ENCODE results near the gene NRN1L. TPM values are rescaled to one million over a fixed set of nuclear protein-coding genes. Genes with fewer than 3 reads are reported as not detected.

The NRN1L gene
- total RNA-seq, 5 donors from 2014 or later (not counting 1 experiment from before 2014, with no cell fraction given) = 0.72 to 5.3 (median 3.1) TPM

DNA sequence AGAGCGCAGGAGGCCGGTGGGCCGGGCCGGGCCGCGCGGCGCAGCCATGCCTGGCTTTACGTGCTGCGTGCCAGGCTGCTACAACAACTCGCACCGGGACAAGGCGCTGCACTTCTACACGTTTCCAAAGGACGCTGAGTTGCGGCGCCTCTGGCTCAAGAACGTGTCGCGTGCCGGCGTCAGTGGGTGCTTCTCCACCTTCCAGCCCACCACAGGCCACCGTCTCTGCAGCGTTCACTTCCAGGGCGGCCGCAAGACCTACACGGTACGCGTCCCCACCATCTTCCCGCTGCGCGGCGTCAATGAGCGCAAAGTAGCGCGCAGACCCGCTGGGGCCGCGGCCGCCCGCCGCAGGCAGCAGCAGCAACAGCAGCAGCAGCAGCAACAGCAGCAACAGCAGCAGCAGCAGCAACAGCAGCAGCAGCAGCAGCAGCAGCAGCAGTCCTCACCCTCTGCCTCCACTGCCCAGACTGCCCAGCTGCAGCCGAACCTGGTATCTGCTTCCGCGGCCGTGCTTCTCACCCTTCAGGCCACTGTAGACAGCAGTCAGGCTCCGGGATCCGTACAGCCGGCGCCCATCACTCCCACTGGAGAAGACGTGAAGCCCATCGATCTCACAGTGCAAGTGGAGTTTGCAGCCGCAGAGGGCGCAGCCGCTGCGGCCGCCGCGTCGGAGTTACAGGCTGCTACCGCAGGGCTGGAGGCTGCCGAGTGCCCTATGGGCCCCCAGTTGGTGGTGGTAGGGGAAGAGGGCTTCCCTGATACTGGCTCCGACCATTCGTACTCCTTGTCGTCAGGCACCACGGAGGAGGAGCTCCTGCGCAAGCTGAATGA is 42.0 kb upstream of the NRN1L start:
- DNase-seq (peak; percentile 50 to 83 (median 65)), ATAC-seq (replicated peaks in 1 of 4) (peak; percentile 35 to 46 (median 42))
- Histone ChIP-seq H3K36me3 (ENCODE audit: control insufficient read depth in 2 of 2, extremely low read depth in 1 of 2, insufficient read depth in 1 of 2, low read length in 1 of 2) (no peaks in the 10 kb centered on the region), H3K9me3 (no peaks in the 10 kb centered on the region), H3K4me3 (ENCODE audit: control insufficient read depth in 1 of 2, extremely low read depth in 1 of 2, low read length in 1 of 2) (peak overlapping the region; percentile 78 to 97), H3K27ac (ENCODE audit: low read length) (peak overlapping the region; percentile 48), H3K27me3 (replicated peaks in 1 of 2; ENCODE audit: control insufficient read depth in 2 of 2, extremely low read depth in 1 of 2, insufficient read depth in 2 of 2, low read length in 1 of 2) (no peaks in the 10 kb centered on the region), H3K4me1 (ENCODE audit: control insufficient read depth in 1 of 2, extremely low read depth in 1 of 2, insufficient read depth in 2 of 2, low read length in 2 of 2) (peaks cover 33 to 52% of the 10 kb centered on the region in 2 experiments)
- H3K4me1 Mint-ChIP-seq = peaks cover 35 to 40% (median 40%) of the 10 kb centered on the region in 3 donors
- no peaks in the 10 kb centered on the region for H3K9me3 Mint-ChIP-seq
- H3K36me3 Mint-ChIP-seq = no peaks in the 10 kb centered on the region
- POLR2A ChIA-PET = interaction anchor here in 1 of 2 donors (0.7 kb wide), 1 partner anchor 35 kb away, joined by 5 read pairs; no protein-coding TSS in a partner anchor
- H3K4me3 Mint-ChIP-seq = peak overlapping the region; percentile 94 to 97 (median 96)
- CTCF ChIA-PET = interaction anchor here (0.6 to 1.1 kb wide), 4 partner anchors 23 to 198 kb away, joined by 3 to 4 read pairs (median 3); partner anchors contain the start of gene TSNAXIP1 (in 1 of the 2)
- WGBS (ENCODE audit: insufficient coverage) = under 1% methylated on average over 62 of the region's 67 CpGs
- peak overlapping the region; percentile 96 to 97 for H3K27ac Mint-ChIP-seq
- no peaks in the 10 kb centered on the region for H3K27me3 Mint-ChIP-seq

GRCh38 chr16:67843343-67843765 is 41.3 kb upstream of the NRN1L start:
- Mint-ChIP-seq H3K4me3 (peak overlapping the region; percentile 94 to 97 (median 96)), H3K4me1 (peaks cover 38 to 47% (median 46%) of the 10 kb centered on the region in 3 donors), H3K27ac (peak overlapping the region; percentile 96 to 97), H3K9me3 (no peaks in the 10 kb centered on the region), H3K36me3 (no peaks in the 10 kb centered on the region), H3K27me3 (no peaks in the 10 kb centered on the region)
- 0% methylated on average over 10 of the region's 11 CpGs for WGBS (ENCODE audit: insufficient coverage)
- Histone ChIP-seq H3K27ac (ENCODE audit: low read length) (peak overlapping the region; percentile 48), H3K9me3 (no peaks in the 10 kb centered on the region), H3K4me3 (ENCODE audit: control insufficient read depth in 1 of 2, extremely low read depth in 1 of 2, low read length in 1 of 2) (peak overlapping the region; percentile 78 to 97), H3K36me3 (ENCODE audit: control insufficient read depth in 2 of 2, extremely low read depth in 1 of 2, insufficient read depth in 1 of 2, low read length in 1 of 2) (no peaks in the 10 kb centered on the region), H3K27me3 (replicated peaks in 1 of 2; ENCODE audit: control insufficient read depth in 2 of 2, extremely low read depth in 1 of 2, insufficient read depth in 2 of 2, low read length in 1 of 2) (no peaks in the 10 kb centered on the region), H3K4me1 (ENCODE audit: control insufficient read depth in 1 of 2, extremely low read depth in 1 of 2, insufficient read depth in 2 of 2, low read length in 2 of 2) (peaks cover 38 to 58% of the 10 kb centered on the region in 2 experiments)
- DNase-seq (peak in 4 of 35 experiments; percentile 52 to 69 (median 56)), ATAC-seq (replicated peaks in 1 of 4) (peak in 2 of 4 experiments; percentile 1 to 4)
- ChIA-PET POLR2A (interaction anchor here in 1 of 2 donors (0.7 kb wide), 1 partner anchor 35 kb away, joined by 5 read pairs; no protein-coding TSS in a partner anchor), CTCF (interaction anchor here (0.6 to 1.1 kb wide), 3 partner anchors 24 to 36 kb away, joined by 3 to 4 read pairs (median 3); partner anchors contain the start of gene TSNAXIP1 (in 1 of the 2))

DNA sequence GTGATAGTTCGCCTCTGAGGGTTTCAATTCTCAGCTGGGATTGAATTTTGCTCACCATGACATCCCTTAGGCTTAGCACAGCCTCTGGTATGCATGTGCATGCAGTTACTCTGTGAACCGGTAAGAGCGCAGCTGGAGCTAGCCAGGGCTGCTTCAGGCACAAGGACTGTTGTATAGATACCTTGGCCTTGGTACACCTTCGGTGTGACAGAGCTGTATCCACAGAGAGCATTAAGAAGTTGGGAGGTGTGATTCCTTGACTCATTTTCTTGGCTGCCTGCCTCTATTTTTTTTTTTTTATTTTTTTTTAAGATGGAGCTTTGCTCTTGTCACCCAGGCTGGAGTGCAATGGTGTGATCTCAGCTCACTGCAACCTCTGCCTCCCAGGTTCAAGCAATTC is 40.2 kb upstream of the NRN1L start:
- H3K27me3 ChIP-seq (replicated peaks in 1 of 2; ENCODE audit: control insufficient read depth in 2 of 2, extremely low read depth in 1 of 2, insufficient read depth in 2 of 2, low read length in 1 of 2) = no peaks in the 10 kb centered on the region
- peak overlapping the region; percentile 48 for H3K27ac ChIP-seq (ENCODE audit: low read length)
- Mint-ChIP-seq H3K36me3 (no peaks in the 10 kb centered on the region), H3K4me1 (peaks cover 42 to 53% (median 51%) of the 10 kb centered on the region in 3 donors), H3K27ac (peak overlapping the region; percentile 96 to 97), H3K9me3 (no peaks in the 10 kb centered on the region), H3K27me3 (no peaks in the 10 kb centered on the region), H3K4me3 (peak overlapping the region; percentile 94 to 97 (median 96))
- no peak for DNase-seq
- peaks cover 38 to 66% of the 10 kb centered on the region in 2 experiments for H3K4me1 ChIP-seq (ENCODE audit: control insufficient read depth in 1 of 2, extremely low read depth in 1 of 2, insufficient read depth in 2 of 2, low read length in 2 of 2)
- CTCF ChIA-PET = interaction anchor here (0.5 to 1.5 kb wide), 7 partner anchors 12 to 286 kb away, joined by 3 to 5 read pairs (median 4); partner anchors contain the start of genes RANBP10 (in 1 of the 2) and TSNAXIP1 (in 1 of the 2)
- no peaks in the 10 kb centered on the region for H3K36me3 ChIP-seq (ENCODE audit: control insufficient read depth in 2 of 2, extremely low read depth in 1 of 2, insufficient read depth in 1 of 2, low read length in 1 of 2)
- 100% methylated on average over 1 of the region's 4 CpGs for WGBS (ENCODE audit: insufficient coverage)
- ATAC-seq (replicated peaks in 1 of 4) = no peak
- no peak overlapping the region for H3K4me3 ChIP-seq (ENCODE audit: control insufficient read depth in 1 of 2, extremely low read depth in 1 of 2, low read length in 1 of 2)
- POLR2A ChIA-PET = interaction anchor here in 1 of 2 donors (0.6 kb wide), 1 partner anchor 323 kb away, joined by 6 read pairs; no protein-coding TSS in a partner anchor
- no peaks in the 10 kb centered on the region for H3K9me3 ChIP-seq

- Histone ChIP-seq H3K27ac (ENCODE audit: low read length) (peak overlapping the region; percentile 67), H3K36me3 (ENCODE audit: control insufficient read depth in 2 of 2, extremely low read depth in 1 of 2, insufficient read depth in 1 of 2, low read length in 1 of 2) (peaks cover 2% of the 10 kb centered on the region in 2 donors), H3K4me3 (ENCODE audit: control insufficient read depth in 1 of 2, extremely low read depth in 1 of 2, low read length in 1 of 2) (peak overlapping the region; percentile 77 to 80), H3K27me3 (replicated peaks in 1 of 2; ENCODE audit: control insufficient read depth in 2 of 2, extremely low read depth in 1 of 2, insufficient read depth in 2 of 2, low read length in 1 of 2) (no peaks in the 10 kb centered on the region), H3K9me3 (no peaks in the 10 kb centered on the region), H3K4me1 (ENCODE audit: control insufficient read depth in 1 of 2, extremely low read depth in 1 of 2, insufficient read depth in 2 of 2, low read length in 2 of 2) (peaks cover 38 to 66% of the 10 kb centered on the region in 2 experiments)
- ATAC-seq (replicated peaks in 1 of 4) (no peak), DNase-seq (peak in 1 of 35 experiments; percentile 17)
- no peaks in the 10 kb centered on the region for H3K27me3 Mint-ChIP-seq
- CTCF ChIA-PET = interaction anchor here in 1 of 2 donors (0.6 to 1.5 kb wide), 5 partner anchors 11 to 598 kb away, joined by 3 to 5 read pairs (median 4); partner anchors contain the start of genes RANBP10 and TSNAXIP1
- H3K27ac Mint-ChIP-seq = peak overlapping the region; percentile 90 to 92
- WGBS (ENCODE audit: insufficient coverage) = 80% methylated on average over 4 of the region's 5 CpGs
- no peaks in the 10 kb centered on the region for H3K9me3 Mint-ChIP-seq
- H3K4me1 Mint-ChIP-seq = peaks cover 51 to 55% (median 54%) of the 10 kb centered on the region in 3 donors
- no peaks in the 10 kb centered on the region for H3K36me3 Mint-ChIP-seq
- POLR2A ChIA-PET = no interaction called here
- peak overlapping the region; percentile 84 to 97 (median 84) for H3K4me3 Mint-ChIP-seq
Measured at GRCh38 chr16:67845291-67846062, 39.2 kb upstream of the NRN1L start.

- no peaks in the 10 kb centered on the region for H3K27me3 Mint-ChIP-seq
- POLR2A ChIA-PET = no interaction called here
Measured at GRCh38 chr16:67846063-67846319, 38.7 kb upstream of the NRN1L start.

More at GRCh38 chr16:67846063-67846319, 38.7 kb upstream of the NRN1L start:
- peak overlapping the region; percentile 67 for H3K27ac ChIP-seq (ENCODE audit: low read length)
- no peaks in the 10 kb centered on the region for H3K36me3 Mint-ChIP-seq
- no CpG with 5 or more reads among the region's 2 CpGs for WGBS (ENCODE audit: insufficient coverage)
- peaks cover 51 to 55% (median 54%) of the 10 kb centered on the region in 3 donors for H3K4me1 Mint-ChIP-seq
- H3K4me3 Mint-ChIP-seq = peak overlapping the region; percentile 84 to 97 (median 84)
- no peak for DNase-seq
- H3K9me3 Mint-ChIP-seq = no peaks in the 10 kb centered on the region
- CTCF ChIA-PET = interaction anchor here in 1 of 2 donors (0.7 to 1.5 kb wide), 3 partner anchors 30 to 598 kb away, joined by 3 to 5 read pairs (median 4); partner anchors contain the start of genes RANBP10 and TSNAXIP1
- no peaks in the 10 kb centered on the region for H3K9me3 ChIP-seq
- peaks cover 38 to 66% of the 10 kb centered on the region in 2 experiments for H3K4me1 ChIP-seq (ENCODE audit: control insufficient read depth in 1 of 2, extremely low read depth in 1 of 2, insufficient read depth in 2 of 2, low read length in 2 of 2)
- ATAC-seq (replicated peaks in 1 of 4) = no peak
- H3K36me3 ChIP-seq (ENCODE audit: control insufficient read depth in 2 of 2, extremely low read depth in 1 of 2, insufficient read depth in 1 of 2, low read length in 1 of 2) = peaks cover 2 to 6% of the 10 kb centered on the region in 2 donors
- peak overlapping the region; percentile 77 to 80 for H3K4me3 ChIP-seq (ENCODE audit: control insufficient read depth in 1 of 2, extremely low read depth in 1 of 2, low read length in 1 of 2)
- H3K27ac Mint-ChIP-seq = peak overlapping the region; percentile 90 to 92
- no peaks in the 10 kb centered on the region for H3K27me3 ChIP-seq (replicated peaks in 1 of 2; ENCODE audit: control insufficient read depth in 2 of 2, extremely low read depth in 1 of 2, insufficient read depth in 2 of 2, low read length in 1 of 2)
